Thyroid gland (tissue), 4 donors: Measurements from ENCODE around the gene ZBTB48. TPM values are rescaled to one million over a fixed set of nuclear protein-coding genes. Genes with fewer than 3 reads are reported as not detected.
"Not testable (repeated sequence)": the region's sequence is repeated elsewhere in the genome, so short reads cannot be mapped to it uniquely, and the experiment has no call there.

Experiments used
- DNase-seq, 2 donors: peaks; one replicate each; pipeline ENCODE4 v3.0.0-alpha.2; 2019
- H3K27ac ChIP-seq, 3 donors: fragments of 200-600 bp; sonication (generic); 1 replicate in 2 of 3; 2 replicates in 1 of 3; pipeline ENCODE4 v1.5.1; 2016 to 2019; ENCODE audit warnings: mild to moderate bottlenecking in 1 of 3, moderate library complexity in 1 of 3
- H3K27me3 ChIP-seq: fragments of 200-600 bp; sonication (generic); one replicate; pipeline ENCODE4 v1.5.1; 2019
- H3K36me3 ChIP-seq, 2 donors: fragments of 200-600 bp; sonication (generic); one replicate each; pipeline ENCODE4 v1.5.1; 2016 to 2019
- H3K4me1 ChIP-seq, 2 donors: fragments of 200-600 bp; sonication (generic); one replicate each; pipeline ENCODE4 v1.5.1; 2017 to 2019
- H3K4me3 ChIP-seq, 3 donors: fragments of 200-600 bp; sonication (generic); replicated peaks in 1 of 3; 1 replicate in 2 of 3; 2 replicates in 1 of 3; pipeline ENCODE4 v1.5.1; 2016; ENCODE audit warnings: mild to moderate bottlenecking in 1 of 3
- H3K9me3 ChIP-seq: fragments of 200-600 bp; sonication (generic); one replicate; pipeline ENCODE4 v1.5.1; 2017
- CTCF ChIP-seq, 6 experiments: fragments of 200-600 bp in 3 of 6; fragments of 450-650 bp in 3 of 6; sonication (generic) in 3 of 6; IDR thresholded peaks; one replicate each; pipeline ENCODE4 v1.5.1; 2016 to 2019; ENCODE audit warnings: antibody characterized with exemption in 6 of 6, mild to moderate bottlenecking in 2 of 6, inconsistent platforms in 1 of 6, moderate library complexity in 1 of 6
- POLR2A ChIP-seq, 2 donors: fragments of 450-650 bp; IDR thresholded peaks; one replicate each; pipeline ENCODE4 v1.6.1; 2017; ENCODE audit warnings: antibody characterized with exemption in 2 of 2, mild to moderate bottlenecking in 2 of 2, moderate library complexity in 1 of 2
- WGBS, 2 donors: methylation state at CpG; one replicate each; pipeline ENCODE4 v1.1.5; 2017; 5-methylcytosine and 5-hydroxymethylcytosine counted together
- intact Hi-C: fragments of 100-400 bp; cut with DNase I; formaldehyde crosslinking; loops from one replicate; pipeline ENCODE4 v1.15.1; 2023
- total RNA-seq, 4 donors: library from RNA; depleted of rRNA; stranded (reverse); fragments of >200 nt; gene quantifications; one replicate each; pipeline ENCODE4 v1.2.3, GENCODE V29; 2016

The ZBTB48 gene
- total RNA-seq, 4 donors from 2014 or later: 22.7 to 33.8 (median 29.4) TPM

GRCh38 chr1:6599141-6599975 lies 19.6 kb downstream of the ZBTB48 start:
- Histone ChIP-seq H3K4me3 (peak overlapping the region in 1 of 3 donors; percentile 92), H3K27ac (peak overlapping the region in 1 of 3 donors; percentile 15), H3K4me1 (peaks cover 29 to 49% of the 10 kb centered on the region in 2 donors), H3K9me3 (no peaks in the 10 kb centered on the region), H3K36me3 (peaks cover 27 to 44% of the 10 kb centered on the region in 2 donors), H3K27me3 (no peaks in the 10 kb centered on the region)
- intact Hi-C loops: no loop called here
- 91 to 92% methylated on average over 21 to 27 of the region's 31 CpGs for WGBS, 2 donors
- no peak for DNase-seq
- TF ChIP-seq POLR2A (IDR thresholded peaks at IDR 0.05) (no peak), CTCF (IDR thresholded peaks at IDR 0.05) (no peak)

DNA sequence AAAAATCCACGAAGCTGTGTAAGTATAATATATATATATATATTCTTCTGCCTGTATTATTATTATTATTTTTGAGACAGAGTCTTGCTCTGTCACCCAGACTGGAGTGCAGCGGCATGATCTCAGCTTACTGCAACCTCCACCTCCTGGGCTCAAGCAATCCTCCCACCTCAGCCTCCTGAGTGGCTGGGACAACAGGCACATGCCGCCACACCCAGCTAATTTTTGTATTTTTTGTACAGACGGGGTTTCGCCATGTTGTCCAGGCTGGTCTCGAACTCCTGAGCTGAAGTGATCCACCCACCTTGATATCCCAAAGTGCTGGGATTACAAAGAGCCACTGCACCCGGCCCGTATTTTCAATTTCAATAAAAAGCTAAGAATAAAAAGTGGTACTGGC lies 20.2 kb downstream of the ZBTB48 start:
- H3K27ac ChIP-seq: peak overlapping the region; percentile 98 to 99 (median 99)
- 80 to 91% methylated on average over 8 of the region's 8 CpGs for WGBS, 2 donors
- intact Hi-C loops: loop anchor here (2.0 kb wide), 1 partner anchor 15 kb away; no protein-coding TSS in a partner anchor
- not testable (repeated sequence) for H3K27me3 ChIP-seq, DNase-seq, H3K9me3 ChIP-seq
- H3K4me3 ChIP-seq: peak overlapping the region in 1 of 3 donors; percentile 92
- H3K4me1 ChIP-seq: peaks cover 32 to 56% of the 10 kb centered on the region in 2 donors
- peaks cover 21 to 37% of the 10 kb centered on the region in 2 donors for H3K36me3 ChIP-seq

DNA sequence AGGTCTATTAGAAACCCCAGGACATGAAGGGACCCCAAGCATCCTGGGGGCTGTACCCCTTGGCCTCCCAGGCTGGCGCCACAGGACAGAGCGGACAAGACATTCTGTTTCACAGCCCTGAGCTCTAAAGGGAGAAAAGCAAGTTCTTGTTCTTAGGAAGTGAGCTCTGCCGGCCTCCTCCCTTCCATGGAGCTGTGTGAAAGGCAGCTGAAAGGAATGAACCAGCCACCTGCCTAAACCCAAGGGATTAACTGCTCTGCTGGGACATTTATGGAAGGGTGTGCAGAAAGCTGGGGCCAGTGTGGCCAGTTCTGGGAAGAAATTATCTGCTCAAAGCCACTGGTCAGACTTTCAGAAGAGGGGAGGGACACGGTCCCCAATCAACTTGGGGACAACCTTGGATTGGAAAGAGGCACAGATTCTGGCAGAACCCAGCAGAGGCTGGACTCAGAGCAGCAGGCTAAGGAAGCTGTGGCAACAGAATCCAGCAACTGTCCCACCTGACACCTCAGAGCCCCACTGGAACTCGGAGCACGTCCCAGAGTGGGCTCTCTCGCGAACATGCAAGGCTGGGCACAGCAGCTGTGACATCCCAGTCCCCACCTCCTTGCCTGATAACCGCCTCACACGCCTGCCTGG lies 20.7 kb downstream of the ZBTB48 start:
- no peak for DNase-seq
- TF ChIP-seq CTCF (IDR thresholded peaks at IDR 0.05): no peak
- no peak for TF ChIP-seq POLR2A (IDR thresholded peaks at IDR 0.05)
- Histone ChIP-seq H3K9me3 (no peaks in the 10 kb centered on the region), H3K27ac (peak overlapping the region; percentile 98 to 99 (median 99)), H3K27me3 (no peaks in the 10 kb centered on the region), H3K4me3 (peak overlapping the region; percentile 62 to 92 (median 91)), H3K36me3 (peaks cover 20 to 32% of the 10 kb centered on the region in 2 donors), H3K4me1 (peaks cover 33 to 59% of the 10 kb centered on the region in 2 donors)
- intact Hi-C loops: loop anchor here (2.0 kb wide), 1 partner anchor 14 kb away; no protein-coding TSS in a partner anchor
- WGBS, 2 donors: 24 to 38% methylated on average over 6 to 10 of the region's 10 CpGs

DNA sequence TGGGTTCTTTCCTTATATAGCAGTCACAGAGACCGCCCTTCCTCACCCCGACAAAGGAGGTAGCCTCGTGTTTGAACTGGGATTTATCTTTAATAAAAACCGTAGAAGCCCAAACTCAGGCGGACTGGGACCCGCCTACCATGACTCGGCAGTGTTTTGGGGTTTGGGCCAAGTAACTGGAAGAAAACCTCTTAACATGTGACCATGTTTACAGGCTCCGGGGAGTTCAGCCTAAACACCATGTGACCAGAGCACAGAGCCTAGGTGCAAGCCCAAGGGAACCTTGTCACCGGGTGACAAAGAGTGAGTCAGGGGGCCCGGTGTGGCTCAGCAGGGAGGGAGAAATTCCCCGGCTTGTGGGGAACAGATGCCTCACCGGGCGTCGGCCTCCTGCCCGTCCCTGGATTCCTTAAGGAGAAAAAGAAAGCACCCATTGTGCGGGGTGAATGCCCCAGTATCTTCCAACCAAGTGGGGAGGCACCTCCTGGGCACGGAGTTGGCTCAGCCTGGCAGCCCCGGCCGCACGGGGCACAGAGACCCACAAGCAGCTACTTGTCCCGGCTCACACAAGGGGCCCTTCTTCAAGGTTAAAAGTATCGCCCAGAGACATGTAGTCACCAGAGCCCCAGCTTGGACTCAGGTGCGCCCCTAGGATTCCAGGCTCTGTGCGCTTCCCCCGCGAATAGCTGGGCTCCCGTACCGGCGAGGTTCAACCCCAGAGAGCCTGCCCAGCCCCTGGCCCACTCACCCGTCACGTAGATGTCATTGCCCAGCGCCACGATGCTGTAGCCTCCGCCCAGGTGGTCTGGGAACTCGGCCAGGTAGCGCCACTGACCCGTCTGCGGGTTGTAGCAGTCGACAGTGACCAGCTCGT lies 21.5 kb downstream of the ZBTB48 start:
- DNase-seq: peak; percentile 80 to 87
- Histone ChIP-seq H3K4me3 (peak overlapping the region; percentile 62 to 92 (median 91)), H3K27ac (peak overlapping the region; percentile 98 to 99 (median 99)), H3K4me1 (peaks cover 39 to 62% of the 10 kb centered on the region in 2 donors), H3K27me3 (no peaks in the 10 kb centered on the region), H3K36me3 (peaks cover 17 to 27% of the 10 kb centered on the region in 2 donors), H3K9me3 (no peaks in the 10 kb centered on the region)
- 0 to 1% methylated on average over 21 to 27 of the region's 40 CpGs for WGBS, 2 donors
- intact Hi-C loops: loop anchor here (2.0 kb wide), 1 partner anchor 14 kb away; no protein-coding TSS in a partner anchor
- TF ChIP-seq CTCF (IDR thresholded peaks at IDR 0.05) (no peak), POLR2A (IDR thresholded peaks at IDR 0.05) (peak; percentile 40 to 80)
